Measurements from ENCODE around the gene SPTBN1. TPM values are rescaled to one million over a fixed set of nuclear protein-coding genes. Genes with fewer than 3 reads are reported as not detected.

The SPTBN1 gene
- 258 and 286 TPM in 2 replicates for total RNA-seq

GRCh38 chr2:54455563-54456361, at the start of gene SPTBN1:
TSS of gene SPTBN1 (plus strand) at chr2:54456327. CDS start at chr2:54526419, 70,092 bp downstream.

Other genes with a start within 250 kb of the SPTBN1 start
- not detected in 2 replicates for gene TSPYL6, start 200.1 kb upstream of the SPTBN1 start, total RNA-seq